Measurements from ENCODE around the gene MEI1. TPM values are rescaled to one million over a fixed set of nuclear protein-coding genes. Genes with fewer than 3 reads are reported as not detected.

MEI1 gene
- total and polyA plus RNA-seq, 2 of the 4 experiments (the other 2 are of a cell fraction), result 0.90 to 2.6 TPM

GRCh38 chr22:41781507-41781906, 82.2 kb downstream of the MEI1 start:
- no peaks in the 10 kb centered on the region for H3K4me1 ChIP-seq (ENCODE audit: control insufficient read depth, insufficient read depth, low read length)
- H3K9me3 ChIP-seq (ENCODE audit: control insufficient read depth, insufficient read depth, low read length), result no peaks in the 10 kb centered on the region
- no CpG with 5 or more reads among the region's 1 CpG for WGBS, 2 experiments (ENCODE audit: extremely low coverage in 2 of 2, insufficient read length in 1 of 2)
- H4K5ac ChIP-seq (ENCODE audit: low read depth, low read length), result no peak overlapping the region; the same call in 1 of the 2 replicates
- no peak overlapping the region for H2BK20ac ChIP-seq (ENCODE audit: low read depth, low read length)
- H3K18ac ChIP-seq (ENCODE audit: low read depth, low read length), result no peak overlapping the region
- no peak overlapping the region for H3K4me3 ChIP-seq (ENCODE audit: insufficient read depth, low read depth, low read length)
- no peaks in the 10 kb centered on the region for H3K79me1 ChIP-seq (ENCODE audit: low read depth in 1 of 2, low read length in 2 of 2)
- H3K9me1 ChIP-seq (ENCODE audit: insufficient read depth, low read length), result no peaks in the 10 kb centered on the region
- H2BK120ac ChIP-seq (ENCODE audit: low read depth, low read length), result no peak overlapping the region
- H3K23ac ChIP-seq (ENCODE audit: low read depth, low read length), result no peak overlapping the region
- ATAC-seq (ENCODE audit: low read depth), result no peak
- peak overlapping the region; percentile 85 for H2AFZ ChIP-seq (replicated peaks; ENCODE audit: low read length, poor library complexity)
- dilution Hi-C loops (cut with HindIII; ENCODE audit: low sequenced_read_pairs, unreplicated experiment) (no loop called here), in situ Hi-C loops (cut with MboI; ENCODE audit: low sequenced_read_pairs) (no loop called here), intact Hi-C loops (cut with micrococcal nuclease) (no loop called here)
- H2BK15ac ChIP-seq (ENCODE audit: low read depth, low read length), result no peak overlapping the region
- H3K56ac ChIP-seq (ENCODE audit: extremely low read depth, insufficient read depth, low read length), result no peak overlapping the region
- ChIA-PET CTCF (no interaction called here), POLR2A (ENCODE audit: unreplicated experiment) (no interaction called here)
- H3K36me3 ChIP-seq (ENCODE audit: control insufficient read depth, insufficient read depth, low read length), result no peaks in the 10 kb centered on the region
- H4K8ac ChIP-seq (ENCODE audit: low read depth in 2 of 2, low read length in 2 of 2), result peak overlapping the region; percentile 77 to 89; a peak in 3 of 4 replicates
- no peak overlapping the region; the same call in 1 of the 2 replicates for H4K91ac ChIP-seq (ENCODE audit: insufficient read depth, low read depth, low read length)
- H3K4me2 ChIP-seq (ENCODE audit: low read depth, low read length), result no peak overlapping the region
- no peak overlapping the region for H3K27ac ChIP-seq (ENCODE audit: insufficient read depth, low read length)
- H3K27me3 ChIP-seq (ENCODE audit: control insufficient read depth, insufficient read depth, low read length), result no peaks in the 10 kb centered on the region; the same call in 1 of the 2 replicates
- H2AK9ac ChIP-seq (replicated peaks; ENCODE audit: low read depth, low read length, poor library complexity), result no peak overlapping the region
- no peak for DNase-seq
- H3K4ac ChIP-seq (ENCODE audit: low read depth, low read length), result no peak overlapping the region
- no peak overlapping the region for H2BK5ac ChIP-seq (ENCODE audit: low read depth, low read length, poor library complexity, severe bottlenecking)
- TF ChIP-seq RFX5 (IDR thresholded peaks at IDR 0.05; ENCODE audit: low read depth, low read length) (no peak), MAFK (IDR thresholded peaks at IDR 0.05; ENCODE audit: low read depth, low read length) (no peak), BHLHE40 (IDR thresholded peaks at IDR 0.05; ENCODE audit: low read depth, low read length) (no peak), RAD21 (IDR thresholded peaks at IDR 0.05; ENCODE audit: low read length) (no peak), SMC3 (IDR thresholded peaks at IDR 0.05; ENCODE audit: low read depth, low read length) (no peak), CTCF (conservative IDR thresholded peaks at IDR 0.05; ENCODE audit: low read depth, low read length) (no peak), RCOR1 (IDR thresholded peaks at IDR 0.05; ENCODE audit: insufficient replicate concordance, low read length) (no peak), MAZ (IDR thresholded peaks at IDR 0.05; ENCODE audit: borderline replicate concordance, low read depth, low read length) (no peak), MXI1 (IDR thresholded peaks at IDR 0.05; ENCODE audit: borderline replicate concordance, low read depth, low read length) (no peak), FOS (IDR thresholded peaks at IDR 0.05; ENCODE audit: low read depth, low read length) (no peak), USF2 (IDR thresholded peaks at IDR 0.05; ENCODE audit: low read depth, low read length) (no peak), NFE2L2 (IDR thresholded peaks at IDR 0.05; ENCODE audit: low read depth, low read length) (no peak)
- H2AK5ac ChIP-seq (ENCODE audit: low read depth, low read length), result no peak overlapping the region
- no peak overlapping the region for H3K14ac ChIP-seq (replicated peaks; ENCODE audit: low read depth, low read length)
- H4K20me1 ChIP-seq (ENCODE audit: insufficient read depth, low read length), result no peaks in the 10 kb centered on the region
- no peak overlapping the region for H3K9ac ChIP-seq (ENCODE audit: low read depth, low read length)
- BruUV-seq (replicated peaks), result no TSS peak
